H1 (cell line): Measurements from ENCODE around the gene CYP27B1. TPM values are rescaled to one million over a fixed set of nuclear protein-coding genes. Genes with fewer than 3 reads are reported as not detected.

Experiments used
- CTCF ChIA-PET: fragments of 300-600 bp; sonication (Branson Sonifier 250); formaldehyde crosslinking; loops from one replicate; lab custom pipeline; 2021; ENCODE audit not compliant: partially characterized antibody; lab: Charles Lee
- POLR2A ChIA-PET: fragments of 300-600 bp; sonication (Branson Sonifier 250); formaldehyde crosslinking; loops from one replicate; lab custom pipeline; 2021; ENCODE audit warnings: inconsistent platforms; ENCODE audit not compliant: partially characterized antibody; lab: Charles Lee
- DNase-seq, 2 experiments: peaks; one replicate each; pipeline versions ENCODE4 v3.0.0 to v3.0.0-alpha.2; 2010 to 2022; ENCODE audit warnings: low spot score in 2 of 2, low read depth in 1 of 2, mixed read lengths in 1 of 2
- FAIRE-seq: peaks from 2 replicates; lab custom pipeline; 2011; peaks lifted over from hg19 to GRCh38; lab: Jason Lieb, UNC
- H2AFZ ChIP-seq: 2 replicates; pipeline ENCODE4 v1.8.1; 2012; ENCODE audit warnings: low read length, inconsistent platforms
- H2AK5ac ChIP-seq: 2 replicates; pipeline ENCODE4 v1.6.1; 2013; ENCODE audit warnings: low read depth, low read length
- H2BK120ac ChIP-seq: replicated peaks from 2 replicates; pipeline ENCODE3; 2013; ENCODE audit warnings: low read depth, low read length, inconsistent platforms
- H2BK12ac ChIP-seq: 2 replicates; pipeline ENCODE4 v1.6.1; 2013; ENCODE audit warnings: low read depth, low read length
- H2BK15ac ChIP-seq: 2 replicates; pipeline ENCODE4 v1.6.1; 2013; ENCODE audit warnings: low read length
- H2BK20ac ChIP-seq: 2 replicates; pipeline ENCODE4 v1.6.1; 2013; ENCODE audit warnings: low read length
- H2BK5ac ChIP-seq: 2 replicates; pipeline ENCODE4 v1.6.1; 2013; ENCODE audit warnings: low read depth, low read length
- H3K14ac ChIP-seq: 2 replicates; pipeline ENCODE4 v1.6.1; 2013; ENCODE audit warnings: inconsistent platforms; ENCODE audit not compliant: insufficient read length
- H3K18ac ChIP-seq: 2 replicates; pipeline ENCODE4 v1.6.1; 2013; ENCODE audit warnings: low read length; ENCODE audit errors: extremely low read depth
- H3K23ac ChIP-seq: 2 replicates; pipeline ENCODE4 v1.6.1; 2013; ENCODE audit warnings: inconsistent platforms; ENCODE audit not compliant: insufficient read length
- H3K23me2 ChIP-seq: 2 replicates; pipeline ENCODE4 v1.6.1; 2013; ENCODE audit warnings: low read depth, low read length
- H3K27ac ChIP-seq: 2 replicates; pipeline ENCODE4 v1.6.1; 2011; ENCODE audit warnings: low read depth, low read length, inconsistent platforms
- H3K27me3 ChIP-seq, 4 experiments: replicated peaks in 1 of 4; 1 replicate in 1 of 4; 2 replicates in 3 of 4; pipeline versions ENCODE4 v1.6.1 to v1.8.1; 2011 to 2013; ENCODE audit warnings: low read length in 3 of 4, mild to moderate bottlenecking in 3 of 4, inconsistent platforms in 2 of 4, mixed read lengths in 2 of 4, moderate library complexity in 1 of 4; ENCODE audit not compliant: control insufficient read depth in 3 of 4, insufficient read depth in 3 of 4; ENCODE audit errors: extremely low read depth in 1 of 4
- H3K36me3 ChIP-seq, 4 experiments: 2 replicates each; pipeline versions ENCODE4 v1.6.1 to v1.8.1; 2011 to 2013; ENCODE audit warnings: mild to moderate bottlenecking in 4 of 4, low read length in 3 of 4, moderate library complexity in 2 of 4, control low read depth in 1 of 4, inconsistent platforms in 1 of 4; ENCODE audit not compliant: insufficient read depth in 4 of 4, control insufficient read depth in 2 of 4
- H3K4ac ChIP-seq: replicated peaks from 2 replicates; pipeline ENCODE3; 2013; ENCODE audit warnings: low read length, low read depth, mixed read lengths, inconsistent platforms; ENCODE audit not compliant: insufficient read length
- H3K4me1 ChIP-seq, 4 experiments: replicated peaks in 1 of 4; 1 replicate in 1 of 4; 2 replicates in 3 of 4; pipeline versions ENCODE4 v1.6.1 to v1.8.1; 2011 to 2013; ENCODE audit warnings: low read length in 3 of 4, inconsistent platforms in 2 of 4, mixed read lengths in 1 of 4; ENCODE audit not compliant: insufficient read depth in 4 of 4, control insufficient read depth in 3 of 4
- H3K4me2 ChIP-seq, 2 experiments: 2 replicates each; pipeline versions ENCODE4 v1.6.1 to v1.8.1; 2011 to 2013; ENCODE audit warnings: low read depth in 2 of 2, low read length in 2 of 2, control low read depth in 1 of 2, inconsistent platforms in 1 of 2, mild to moderate bottlenecking in 1 of 2; ENCODE audit not compliant: insufficient read depth in 1 of 2
- H3K4me3 ChIP-seq, 4 experiments: fragments of 200-600, 300-600 bp in 1 of 4; sonication (generic), shearing (Covaris generic), sonication (Bioruptor Twin) in 1 of 4; 2 replicates each; pipeline versions ENCODE4 v1.5.1 to v1.8.1; 2011 to 2016; ENCODE audit warnings: low read length in 4 of 4, low read depth in 3 of 4, control low read depth in 2 of 4, inconsistent platforms in 2 of 4, mild to moderate bottlenecking in 2 of 4, mixed read lengths in 1 of 4, moderate library complexity in 1 of 4; ENCODE audit not compliant: insufficient read depth in 2 of 4; ENCODE audit errors: extremely low read depth in 1 of 4
- H3K56ac ChIP-seq: replicated peaks from 2 replicates; pipeline ENCODE3; 2013; ENCODE audit warnings: low read depth, mild to moderate bottlenecking, mixed read lengths, low read length, inconsistent platforms; ENCODE audit not compliant: insufficient read length
- H3K79me1 ChIP-seq: 2 replicates; pipeline ENCODE4 v1.6.1; 2013; ENCODE audit warnings: low read depth, low read length, control low read depth
- H3K79me2 ChIP-seq, 2 experiments: 2 replicates each; pipeline versions ENCODE4 v1.6.1 to v1.8.1; 2012 to 2013; ENCODE audit warnings: low read length in 2 of 2, mild to moderate bottlenecking in 2 of 2, inconsistent platforms in 1 of 2; ENCODE audit not compliant: insufficient read depth in 2 of 2, control insufficient read depth in 1 of 2
- H3K9ac ChIP-seq, 4 experiments: replicated peaks in 1 of 4; 1 replicate in 1 of 4; 2 replicates in 3 of 4; pipeline versions ENCODE4 v1.6.1 to v1.8.1; 2011 to 2013; ENCODE audit warnings: low read depth in 3 of 4, low read length in 3 of 4, control low read depth in 2 of 4, mild to moderate bottlenecking in 2 of 4, moderate library complexity in 2 of 4, inconsistent platforms in 1 of 4; ENCODE audit errors: extremely low read depth in 1 of 4
- H3K9me3 ChIP-seq, 2 experiments: 2 replicates each; pipeline versions ENCODE4 v1.6.1 to v1.8.1; 2012 to 2013; ENCODE audit warnings: mild to moderate bottlenecking in 2 of 2, moderate library complexity in 2 of 2, control low read depth in 1 of 2, inconsistent platforms in 1 of 2, low read depth in 1 of 2, low read length in 1 of 2, mixed read lengths in 1 of 2; ENCODE audit not compliant: insufficient read depth in 2 of 2
- H4K20me1 ChIP-seq, 2 experiments: replicated peaks in 1 of 2; 2 replicates each; pipeline versions ENCODE3 to v1.8.1; 2011 to 2013; ENCODE audit warnings: inconsistent platforms in 2 of 2, low read length in 2 of 2, mild to moderate bottlenecking in 1 of 2; ENCODE audit not compliant: insufficient read depth in 2 of 2, control insufficient read depth in 1 of 2
- H4K5ac ChIP-seq: 2 replicates; pipeline ENCODE4 v1.6.1; 2013; ENCODE audit warnings: low read length, low read depth, mixed read lengths, inconsistent platforms; ENCODE audit not compliant: insufficient read length
- H4K8ac ChIP-seq: 2 replicates; pipeline ENCODE4 v1.8.0; 2013; ENCODE audit warnings: mild to moderate bottlenecking, moderate library complexity, low read length, inconsistent platforms; ENCODE audit not compliant: insufficient read depth; ENCODE audit errors: extremely low read depth
- H4K91ac ChIP-seq: replicated peaks from 2 replicates; pipeline ENCODE3; 2013; ENCODE audit warnings: low read length, mixed read lengths, inconsistent platforms; ENCODE audit not compliant: insufficient read length
- EGR1 ChIP-seq: IDR thresholded peaks from 2 replicates; pipeline ENCODE4 v1.6.1; 2011; ENCODE audit warnings: low read depth, low read length, borderline replicate concordance
- WGBS, 2 experiments: shearing (Covaris generic) in 1 of 2; methylation state at CpG; one replicate each; pipeline versions ENCODE4 v1.1.6 to v1.1.7; 2013 to 2015; ENCODE audit warnings: low lambda C conversion rate in 2 of 2, mixed read lengths in 2 of 2, inconsistent platforms in 1 of 2, low coverage in 1 of 2, missing lambda C conversion rate in 1 of 2; ENCODE audit not compliant: insufficient replicate concordance in 2 of 2, insufficient coverage in 1 of 2, insufficient read length in 1 of 2; ENCODE audit errors: extremely low coverage in 1 of 2, missing lambda C conversion rate in 1 of 2; 5-methylcytosine and 5-hydroxymethylcytosine counted together
- polyA plus RNA-seq, 7 experiments: library from polyadenylated mRNA; depleted of rRNA in 3 of 7; stranded (reverse) in 5 of 7; unstranded in 2 of 7; fragments of >200 nt in 5 of 7; fragments of 200-250 nt in 2 of 7; gene quantifications; 1 replicate in 5 of 7; 2 replicates in 1 of 7; 4 replicates in 1 of 7; pipeline versions ENCODE4 v1.2.1 to v1.2.3, GENCODE V29; 2011 to 2013; ENCODE audit warnings: missing spikeins in 2 of 7, mixed read lengths in 2 of 7
- total RNA-seq: library from RNA; stranded (reverse); fragmentation: NEBNext Ultra II Directional; extraction: Animal tissue kit (Norgen Biotek cat#: 25700); gene quantifications from 2 replicates; pipeline ENCODE4 v1.2.1, GENCODE V29; 2021

Gene CYP27B1
- total and polyA plus RNA-seq, 2 of the 8 experiments (the other 6 are each of a cell fraction or from before 2014, with no cell fraction given): 2.9 to 3.3 TPM

DNA sequence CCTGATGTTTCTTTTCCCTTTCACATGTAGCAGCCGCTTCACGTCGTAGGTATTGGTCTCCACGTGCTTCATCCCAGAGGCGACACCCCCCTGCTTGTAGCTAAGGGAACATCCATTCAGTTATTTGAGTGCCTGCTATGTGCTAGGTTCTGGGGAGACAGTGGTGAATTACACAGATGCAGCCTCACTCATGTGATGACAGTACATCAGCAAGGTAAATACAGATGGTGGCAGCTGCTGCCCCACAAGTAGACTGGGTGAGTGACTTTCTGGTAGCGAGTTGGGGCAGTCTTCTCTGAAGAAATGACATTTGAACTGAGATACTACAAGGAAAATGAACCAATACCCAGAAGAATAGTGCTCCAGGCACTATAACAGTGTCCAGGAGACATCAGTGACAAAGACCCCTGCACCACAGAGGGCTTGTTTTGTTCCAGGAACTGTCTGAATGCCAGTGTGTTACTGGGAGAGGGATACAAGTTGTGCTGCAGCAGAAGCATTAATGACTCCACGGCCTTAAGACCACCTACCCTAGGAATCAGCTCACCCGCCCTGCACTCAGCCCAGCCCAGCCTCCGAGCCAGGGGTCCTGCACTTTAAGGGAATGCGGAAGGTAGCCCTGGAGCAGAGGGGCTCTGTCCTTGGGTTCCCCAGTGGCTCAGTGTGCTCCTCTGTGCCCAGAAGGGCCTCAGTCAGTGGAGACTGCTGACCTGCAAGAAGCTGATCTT, 44.3 kb upstream of the CYP27B1 start:
- no peak overlapping the region for H2BK20ac ChIP-seq
- H3K18ac ChIP-seq: no peak overlapping the region
- H3K79me1 ChIP-seq: no peaks in the 10 kb centered on the region
- H2BK15ac ChIP-seq: no peak overlapping the region
- 85% methylated on average over 10 of the region's 10 CpGs; no CpG with 5 or more reads in 1 of the 2 experiments for WGBS, 2 experiments
- FAIRE-seq: no peak
- peaks cover 0 to 3% (median 0%) of the 10 kb centered on the region in 4 experiments; a peak in 3 of 8 replicates for H3K36me3 ChIP-seq
- no peak overlapping the region for H2AFZ ChIP-seq
- no peaks in the 10 kb centered on the region for H3K27me3 ChIP-seq
- no peak overlapping the region for H3K4me3 ChIP-seq
- H4K20me1 ChIP-seq: no peaks in the 10 kb centered on the region
- H4K8ac ChIP-seq: no peak overlapping the region
- CTCF ChIA-PET: interaction anchor here (1.4 to 10.4 kb wide), 6 partner anchors 10 to 94 kb away, joined by 3 to 146 read pairs (median 6); partner anchors contain the start of gene TSFM
- no peak overlapping the region for H2BK120ac ChIP-seq
- H2BK12ac ChIP-seq: no peak overlapping the region
- no peak overlapping the region for H3K23ac ChIP-seq
- no peak overlapping the region for H3K27ac ChIP-seq
- no peak overlapping the region for H3K14ac ChIP-seq
- no peaks in the 10 kb centered on the region for H3K23me2 ChIP-seq
- H4K5ac ChIP-seq: no peak overlapping the region
- H3K56ac ChIP-seq: no peak overlapping the region
- TF ChIP-seq EGR1: no peak
- TF ChIP-seq, all 59 proteins: peak for 0
- Histone ChIP-seq H3K79me2 (no peaks in the 10 kb centered on the region), H3K4me2 (no peak overlapping the region), H2AK5ac (no peak overlapping the region), H3K4me1 (no peaks in the 10 kb centered on the region), H4K91ac (no peak overlapping the region), H3K9ac (no peak overlapping the region), H2BK5ac (no peak overlapping the region), H3K4ac (no peak overlapping the region), H3K9me3 (no peaks in the 10 kb centered on the region)
- POLR2A ChIA-PET: interaction anchor here (0.8 to 1.7 kb wide), 4 partner anchors 15 to 39 kb away, joined by 3 to 4 read pairs (median 4); partner anchors contain the start of genes EEF1AKMT3 and METTL1
- DNase-seq: no peak
